MM.1S (cell line): ENCODE measurements around the gene LDLRAD4.

Source experiments
- CTCF ChIP-seq: fragments of 300-600 bp; sonication (generic); IDR thresholded peaks from 2 replicates; pipeline ENCODE4 v1.5.1; 2016; ENCODE audit warnings: antibody characterized with exemption, low read length, mixed read lengths
- EZH2 ChIP-seq: fragments of 300-600 bp; sonication (generic); optimal IDR thresholded peaks from 2 replicates; pipeline ENCODE3; 2017; ENCODE audit warnings: low read depth, mild to moderate bottlenecking, antibody characterized with exemption, low read length, mixed read lengths

GRCh38 chr18:13630716-13631268, 412.2 kb downstream of the LDLRAD4 start:
- TF ChIP-seq CTCF (no peak), EZH2 (no peak)
